SH-SY5Y (cell line): ENCODE results near the gene APEH.

Source experiments
- GATA2 ChIP-seq: IDR thresholded peaks from 2 replicates; pipeline ENCODE4 v1.6.1; 2011; ENCODE audit warnings: mild to moderate bottlenecking, low read depth, low read length
- GATA3 ChIP-seq: IDR thresholded peaks from 2 replicates; pipeline ENCODE4 v1.6.1; 2011; ENCODE audit warnings: low read depth, mild to moderate bottlenecking, low read length, moderate library complexity

- no peak for TF ChIP-seq GATA3
- TF ChIP-seq GATA2 = no peak
These were observed 29.8 kb downstream of the APEH start for GRCh38 chr3:49703956-49704355.
